ENCODE measurements around the gene EPN2. TPM values are rescaled to one million over a fixed set of nuclear protein-coding genes. Genes with fewer than 3 reads are reported as not detected.

The EPN2 gene
- total RNA-seq = 16.9 and 26.9 TPM in 2 replicates

DNA sequence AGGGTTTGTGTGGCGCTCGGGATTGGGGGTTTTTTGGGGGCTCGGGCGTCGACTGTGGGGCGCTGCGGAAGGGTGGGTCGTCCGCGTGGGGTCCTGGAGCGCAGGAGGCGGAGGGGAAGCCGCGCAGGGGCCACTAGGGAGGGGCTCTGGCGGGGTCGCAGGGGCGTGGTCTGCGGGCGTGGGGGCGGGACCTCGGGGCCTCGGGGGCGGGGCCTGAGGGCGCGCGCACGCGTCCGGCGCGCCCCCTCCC, at the start of gene EPN2:
TSS of gene EPN2 (plus strand) at position 228 of the 250 bp plus-strand sequence. CDS start 45,754 bp downstream, outside the sequence.

DNA sequence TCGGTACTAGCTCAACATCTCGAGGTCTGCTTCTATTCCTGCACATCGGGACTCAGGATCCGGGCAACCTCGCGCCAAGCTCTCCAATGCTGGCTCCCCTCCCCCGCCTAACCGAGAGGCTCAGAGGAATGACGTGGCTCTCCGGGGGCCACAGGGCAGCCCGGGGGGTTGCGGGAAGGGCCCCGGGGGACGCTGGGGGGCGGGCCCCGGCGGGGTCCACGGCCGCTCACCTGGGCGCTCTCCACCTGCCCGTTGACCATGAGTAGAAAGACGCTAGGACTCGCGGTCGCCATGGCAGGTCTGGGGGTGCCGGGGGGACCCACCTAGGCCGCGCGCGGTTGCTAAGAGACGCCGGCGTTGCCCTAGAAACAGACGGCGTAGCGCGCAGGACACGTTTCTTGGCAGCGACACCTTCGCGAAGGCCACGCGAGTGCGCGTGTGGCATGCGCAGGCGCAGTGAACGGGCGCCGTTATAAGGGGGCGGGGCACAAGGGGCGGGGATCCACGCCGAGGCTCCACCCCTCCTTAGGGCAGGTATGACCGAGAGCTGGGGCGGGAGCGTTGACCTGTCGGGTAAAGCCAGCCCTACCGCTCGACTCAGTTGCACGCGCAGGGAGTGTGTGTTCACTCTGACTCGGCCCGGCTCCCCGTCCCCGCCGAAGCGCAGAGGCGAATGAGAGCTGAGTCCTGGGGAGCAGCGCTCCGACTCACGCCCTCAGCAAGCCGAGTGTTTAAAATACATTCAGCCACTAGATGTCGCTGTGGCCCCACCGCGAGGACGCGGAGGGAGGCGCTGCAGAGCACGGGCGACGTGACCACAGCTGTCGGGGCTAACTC, 125.3 kb downstream of the EPN2 start, which contains the start of gene B9D1:
TSS of gene B9D1 (minus strand) at position 447 of the 837 bp plus-strand sequence. CDS start at position 293, 154 bp downstream.

DNA sequence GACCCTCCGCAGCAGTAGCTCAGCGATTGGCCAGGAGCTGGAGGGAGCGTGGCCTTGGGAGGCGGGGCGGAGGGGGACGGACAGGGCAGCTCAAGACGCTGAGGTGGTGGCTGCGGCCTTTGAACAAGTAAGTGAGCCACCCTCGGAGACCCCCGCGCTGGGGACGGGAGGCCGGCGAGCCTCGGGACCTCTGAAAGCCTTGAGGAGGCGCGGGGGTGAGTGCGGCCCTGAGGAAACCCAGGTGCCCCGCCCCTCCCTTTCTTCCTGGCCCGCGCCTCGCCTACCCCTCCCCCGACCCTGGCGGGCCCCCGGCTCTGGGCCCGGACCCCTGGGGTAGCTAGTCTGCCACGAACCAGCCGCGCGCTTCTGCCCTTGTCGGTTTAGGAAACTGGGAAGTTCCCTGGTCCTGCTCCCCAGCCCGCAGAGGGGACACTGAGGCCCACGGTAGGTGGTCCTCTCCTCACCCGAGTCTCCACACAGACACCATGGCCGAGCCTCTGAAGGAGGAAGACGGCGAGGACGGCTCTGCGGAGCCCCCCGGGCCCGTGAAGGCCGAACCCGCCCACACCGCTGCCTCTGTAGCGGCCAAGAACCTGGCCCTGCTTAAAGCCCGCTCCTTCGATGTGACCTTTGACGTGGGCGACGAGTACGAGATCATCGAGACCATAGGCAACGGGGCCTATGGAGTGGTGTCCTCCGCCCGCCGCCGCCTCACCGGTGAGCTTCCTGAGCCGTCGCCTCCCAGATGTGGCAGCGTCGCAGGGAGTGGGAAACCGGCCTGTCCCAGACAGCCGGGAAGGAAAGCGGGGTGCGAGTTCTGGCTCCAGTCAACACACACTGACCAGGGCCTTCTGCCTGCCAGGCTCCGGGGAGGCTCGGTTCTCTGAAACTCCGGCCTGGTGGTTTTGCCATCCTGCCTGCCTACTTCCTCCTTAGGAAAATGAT, 141.5 kb downstream of the EPN2 start, which contains the start of gene MAPK7:
TSS of gene MAPK7 (plus strand) at position 83 of the 945 bp plus-strand sequence. CDS start at position 486, 403 bp downstream.

Other genes with a start within 250 kb of the EPN2 start
- 17.4 and 19.3 TPM in 2 replicates for gene FAM83G, start 232.6 kb upstream of the EPN2 start, total RNA-seq
- gene GRAP, start 190.4 kb upstream of the EPN2 start, total RNA-seq = 0.25 and 1.1 TPM in 2 replicates
- gene GRAPL, start 109.8 kb upstream of the EPN2 start, total RNA-seq = not detected in 2 replicates
- gene B9D1, start 125.4 kb downstream of the EPN2 start, total RNA-seq = 28.2 and 43.4 TPM in 2 replicates
- 12.7 and 17.1 TPM in 2 replicates for gene MAPK7, start 141.1 kb downstream of the EPN2 start, total RNA-seq
- gene MFAP4, start 149.8 kb downstream of the EPN2 start, total RNA-seq = 0.33 and 17.1 TPM in 2 replicates
- gene RNF112, start 173.9 kb downstream of the EPN2 start, total RNA-seq = under 0.01 and 0.13 TPM in 2 replicates

Data from mesangial cell (primary cell).